ENCODE results near the gene EIF4G3. TPM values are rescaled to one million over a fixed set of nuclear protein-coding genes. Genes with fewer than 3 reads are reported as not detected.
"Not testable (repeated sequence)": the region's sequence is repeated elsewhere in the genome, so short reads cannot be mapped to it uniquely, and the experiment has no call there.

The EIF4G3 gene
- 28.4 and 34.1 TPM in 2 replicates for total RNA-seq

DNA sequence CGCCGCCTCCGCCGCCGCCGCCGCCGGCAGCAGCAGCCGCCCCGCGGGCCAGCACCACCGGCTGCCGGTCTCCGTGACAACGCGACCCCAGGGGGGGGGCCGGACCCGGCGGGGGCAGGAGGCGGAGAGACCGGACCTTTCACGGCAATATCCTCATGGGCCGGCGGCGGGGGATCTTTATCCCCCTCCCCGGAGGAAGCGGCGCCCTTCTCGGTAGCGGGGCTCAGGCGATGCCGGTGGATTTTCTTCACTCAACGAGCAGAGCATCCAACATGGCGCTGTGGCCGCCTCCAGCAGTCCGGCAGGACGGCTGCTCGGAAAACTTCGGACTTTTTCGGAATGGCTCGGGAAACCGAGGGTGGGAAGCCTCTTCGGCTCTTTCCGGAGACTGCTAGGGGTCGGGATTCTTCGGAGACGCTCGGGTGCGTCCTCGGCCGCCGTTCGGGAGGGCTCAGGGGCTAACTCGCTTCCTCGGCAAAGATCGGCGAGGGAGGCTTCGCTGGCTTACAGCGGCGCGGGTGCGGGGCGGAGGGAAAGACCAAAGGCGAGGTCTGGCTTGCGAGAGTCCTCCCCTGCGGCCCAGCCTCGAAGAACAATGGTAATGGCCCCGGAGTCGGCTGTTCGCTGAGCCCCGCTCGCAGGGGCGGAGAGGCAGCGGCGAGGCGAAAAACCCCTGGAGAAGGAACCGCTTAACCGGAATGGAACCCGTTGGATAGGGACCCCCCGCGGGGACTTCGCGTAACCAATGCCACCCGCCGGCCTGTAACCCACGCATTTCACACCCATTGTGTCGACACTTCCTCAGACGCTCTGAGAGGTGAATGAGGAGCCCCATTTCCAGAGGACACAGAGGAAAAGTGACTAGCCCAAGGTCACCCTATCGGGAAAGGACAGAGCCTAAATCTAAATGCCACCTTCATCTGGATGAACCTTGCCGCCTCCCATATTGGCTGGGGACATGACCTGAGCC, at the start of gene EIF4G3:
TSS of gene EIF4G3 (minus strand) at position 312 of the 970 bp plus-strand sequence. CDS start 174,155 bp downstream, outside the sequence.
- peak; percentile 91 to 96 for DNase-seq (ENCODE audit: low read depth in 2 of 2)

DNA sequence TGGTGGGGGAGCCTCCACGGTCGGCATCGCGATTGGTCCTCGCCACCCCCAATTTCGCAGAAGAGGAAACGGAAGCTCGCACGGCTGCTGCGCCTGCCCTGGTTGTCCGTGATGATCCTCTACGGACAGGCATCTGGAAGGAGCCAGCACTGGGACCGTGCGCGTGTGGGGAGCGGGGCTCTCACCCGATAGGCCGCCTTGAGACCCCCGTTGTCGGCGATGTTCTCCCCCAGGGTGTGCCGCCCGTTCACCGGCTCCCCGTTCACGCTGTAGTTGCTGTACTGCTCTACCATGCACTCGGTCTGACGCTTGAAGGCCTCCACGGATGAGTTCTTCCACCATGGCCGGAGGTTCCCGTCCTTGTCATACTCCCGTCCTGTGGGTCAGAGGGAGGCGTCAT, 48.4 kb upstream of the EIF4G3 start:
- DNase-seq (ENCODE audit: low read depth in 2 of 2), result no peak

- peak; percentile 48 to 61 for DNase-seq (ENCODE audit: low read depth in 2 of 2)
Observed at GRCh38 chr1:21220815-21221214, 44.1 kb upstream of the EIF4G3 start.

GRCh38 chr1:21219674-21220073, 43.0 kb upstream of the EIF4G3 start:
- DNase-seq (ENCODE audit: low read depth in 2 of 2), result no peak

DNA sequence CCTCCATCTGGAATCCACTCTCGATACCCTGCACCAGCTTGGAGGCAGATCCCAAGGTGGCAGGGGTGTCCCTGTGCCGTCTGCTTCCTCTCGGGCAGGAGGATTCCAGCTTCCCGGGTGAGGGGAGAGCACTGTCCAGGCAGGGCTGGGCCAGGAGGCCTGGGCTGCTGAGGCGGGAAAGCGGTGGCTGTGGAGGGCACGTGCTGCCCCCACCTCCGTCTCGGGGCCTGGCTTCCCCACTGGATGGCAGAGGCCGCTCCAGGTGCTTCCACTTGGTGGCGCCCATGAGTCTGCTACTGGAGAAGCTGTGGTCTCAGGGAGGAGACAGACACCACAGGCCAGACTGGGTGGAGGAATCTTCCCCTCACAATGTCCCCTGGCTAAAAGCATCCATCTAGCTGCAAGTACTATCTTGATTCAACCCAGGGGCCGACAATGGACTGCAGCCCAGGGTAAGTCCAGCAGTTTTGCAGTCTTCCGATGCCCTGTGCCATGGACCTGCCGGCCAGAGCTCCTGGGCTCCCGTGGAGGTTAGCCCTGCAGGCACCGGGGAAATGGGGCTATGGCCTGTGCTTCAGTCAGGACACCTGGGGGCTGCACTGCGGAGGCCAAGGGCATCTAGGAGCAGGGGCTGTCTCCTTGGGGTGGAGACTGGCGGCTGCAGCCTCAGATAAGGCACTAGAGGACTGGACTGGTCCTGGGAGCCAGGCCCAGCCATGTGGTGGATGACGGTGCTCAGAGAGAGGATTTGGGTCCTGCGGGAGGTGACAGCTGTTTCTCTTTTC, 41.3 kb upstream of the EIF4G3 start:
- peak in 1 of 2 donors; percentile 41 for DNase-seq (ENCODE audit: low read depth in 2 of 2)

- peak; percentile 23 to 61 for DNase-seq (ENCODE audit: low read depth in 2 of 2)
Observed at GRCh38 chr1:21216835-21217811, 40.4 kb upstream of the EIF4G3 start.

DNA sequence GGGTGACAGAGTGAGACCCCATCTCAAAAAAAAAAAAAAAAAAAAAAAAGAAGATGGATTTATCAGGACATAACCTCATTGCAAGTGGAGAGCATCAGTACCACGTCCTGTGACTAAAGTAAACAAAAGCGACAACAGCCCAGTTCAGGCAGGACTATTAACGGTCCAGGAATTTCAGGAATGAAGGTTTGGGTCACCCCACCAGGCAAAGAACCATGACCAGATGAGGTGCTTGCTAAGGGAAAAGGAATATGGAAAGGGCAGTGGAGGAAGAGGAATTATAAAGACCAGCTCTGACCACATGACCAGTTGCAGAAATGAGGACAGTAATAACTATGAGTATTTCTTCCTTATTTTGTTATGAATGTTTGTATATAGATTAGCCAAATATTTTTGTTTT, 35.4 kb upstream of the EIF4G3 start:
- no peak for DNase-seq (ENCODE audit: low read depth in 2 of 2)

DNA sequence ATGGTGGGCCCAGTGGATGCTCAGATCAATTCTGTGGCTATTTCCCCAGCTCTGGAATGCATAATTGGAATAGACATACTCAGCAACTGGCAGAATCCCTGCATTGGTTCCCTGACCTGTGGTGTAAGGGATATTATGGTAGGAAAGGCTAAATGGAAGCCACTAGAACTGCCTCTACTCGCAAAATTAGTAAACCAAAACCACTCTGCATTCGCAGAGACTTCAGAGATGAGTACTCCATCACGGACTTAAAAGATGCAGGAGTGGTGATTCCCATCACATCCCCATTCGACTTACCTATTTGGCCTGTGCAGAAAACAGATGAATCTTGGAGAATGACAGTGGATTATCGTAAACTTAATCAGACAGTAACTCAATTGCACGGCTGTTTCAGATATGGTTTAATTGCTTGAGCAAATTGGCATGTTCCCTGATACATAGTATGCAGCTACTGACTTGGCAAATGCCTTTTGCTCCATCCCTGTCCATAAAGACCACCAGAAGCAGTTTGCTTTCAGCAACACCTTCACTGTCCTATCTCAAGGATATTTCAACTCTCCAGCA, 31.5 kb upstream of the EIF4G3 start:
- DNase-seq (ENCODE audit: low read depth in 2 of 2), result not testable (repeated sequence)

- no peak for DNase-seq (ENCODE audit: low read depth in 2 of 2)
Observed at GRCh38 chr1:21206117-21206516, 29.4 kb upstream of the EIF4G3 start.

- no peak for DNase-seq (ENCODE audit: low read depth in 2 of 2)
Observed at GRCh38 chr1:21205416-21205815, 28.7 kb upstream of the EIF4G3 start.

- no peak for DNase-seq (ENCODE audit: low read depth in 2 of 2)
Observed at GRCh38 chr1:21201650-21202049, 25.0 kb upstream of the EIF4G3 start.

GRCh38 chr1:21201238-21201637, 24.5 kb upstream of the EIF4G3 start:
- not testable (repeated sequence) for DNase-seq (ENCODE audit: low read depth in 2 of 2)

DNA sequence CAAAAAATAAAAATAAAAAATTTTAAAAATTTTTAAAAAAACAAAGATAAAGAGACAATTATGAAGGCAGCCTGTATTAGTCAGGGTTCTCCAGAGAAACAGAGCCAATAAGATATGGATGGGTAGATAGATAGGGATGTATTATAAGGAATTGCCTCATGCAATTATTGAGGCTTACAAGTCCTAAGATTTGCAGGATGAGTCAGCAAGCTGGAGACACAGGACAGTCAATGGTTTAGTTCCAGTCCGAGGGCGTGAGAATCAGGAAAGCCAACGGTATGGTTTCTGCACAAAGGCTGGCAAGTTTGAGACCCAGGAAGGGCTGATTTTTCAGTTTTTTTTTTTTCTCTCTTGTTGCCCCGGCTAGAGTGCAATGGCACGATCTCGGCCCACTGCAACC, 24.1 kb upstream of the EIF4G3 start:
- no peak for DNase-seq (ENCODE audit: low read depth in 2 of 2)

GRCh38 chr1:21198929-21199328, 22.2 kb upstream of the EIF4G3 start:
- no peak for DNase-seq (ENCODE audit: low read depth in 2 of 2)

- DNase-seq (ENCODE audit: low read depth in 2 of 2), result no peak
Observed at GRCh38 chr1:21192871-21193270, 16.2 kb upstream of the EIF4G3 start.

- DNase-seq (ENCODE audit: low read depth in 2 of 2), result peak in 1 of 2 donors; percentile 77
Observed at GRCh38 chr1:21192284-21192683, 15.6 kb upstream of the EIF4G3 start.

GRCh38 chr1:21190771-21191170, 14.1 kb upstream of the EIF4G3 start:
- DNase-seq (ENCODE audit: low read depth in 2 of 2), result not testable (repeated sequence)

GRCh38 chr1:21189906-21190500, 13.3 kb upstream of the EIF4G3 start:
- DNase-seq (ENCODE audit: low read depth in 2 of 2), result peak in 1 of 2 donors; percentile 69

DNA sequence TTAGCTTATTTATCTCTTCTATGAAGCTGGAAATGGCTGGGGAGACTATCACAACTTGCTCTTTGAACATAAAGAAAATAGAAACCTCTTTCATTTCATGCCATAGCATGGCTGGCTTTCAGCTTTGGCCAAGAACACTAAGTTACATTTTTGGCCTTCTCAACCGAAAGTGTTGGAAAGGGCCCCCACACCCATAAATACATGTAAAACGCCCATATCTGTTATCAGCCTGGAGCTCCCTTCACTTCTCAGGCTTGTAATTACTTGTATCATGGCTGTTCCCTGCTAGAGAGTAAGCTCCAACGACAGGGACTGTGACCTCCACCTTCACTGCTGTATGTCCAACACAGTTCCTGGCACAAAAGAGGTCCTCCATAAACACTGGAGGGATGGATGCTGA, 12.7 kb upstream of the EIF4G3 start:
- no peak for DNase-seq (ENCODE audit: low read depth in 2 of 2)

DNA sequence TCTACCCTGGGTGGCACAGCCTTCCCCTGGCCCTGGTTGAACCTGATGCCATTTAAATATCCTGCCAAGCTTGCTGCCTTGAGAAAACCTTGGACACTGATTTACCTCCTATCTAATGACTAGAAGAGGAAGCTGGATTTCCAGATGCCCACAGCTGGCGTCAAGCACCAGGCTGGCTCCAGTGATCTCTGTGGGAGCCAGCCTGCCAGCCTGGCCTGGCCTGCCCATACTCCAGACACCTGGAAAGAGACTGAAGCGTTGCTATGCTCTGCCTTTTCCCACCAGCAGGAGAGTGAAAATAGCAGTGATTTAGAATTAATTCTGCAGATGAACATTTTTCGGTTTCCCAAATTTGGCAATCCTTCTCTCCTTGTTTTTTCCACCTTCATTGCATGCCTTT, 11.5 kb upstream of the EIF4G3 start:
- no peak for DNase-seq (ENCODE audit: low read depth in 2 of 2)
